Esophagus mucosa (tissue), 1 donor: ENCODE measurements around the gene PITPNM1. TPM values are rescaled to one million over a fixed set of nuclear protein-coding genes. Genes with fewer than 3 reads are reported as not detected.
"Not testable (repeated sequence)": the region's sequence is repeated elsewhere in the genome, so short reads cannot be mapped to it uniquely, and the experiment has no call there.

Experiments used
- ATAC-seq: fragments of 200-7000 bp; cut with Tn5 transposase; one replicate; pipeline ENCODE4 v1.9.1; 2020
- total RNA-seq: library from RNA; stranded (reverse); gene quantifications from one replicate; pipeline ENCODE4 v1.2.4, GENCODE V29; 2023
- donor health status: DM: yes; HTN: yes; CAD: no.

The PITPNM1 gene
- 36.5 TPM for total RNA-seq

GRCh38 chr11:67504950-67505581 lies at the start of gene PITPNM1:
Gene PITPNM1, minus strand, starts transcription at chr11:67505363. Its CDS starts 1,183 bp downstream, at chr11:67504180.
- peak; percentile 41 for ATAC-seq

GRCh38 chr11:67551697-67552096 lies 46.5 kb upstream of the PITPNM1 start:
- not testable (repeated sequence) for ATAC-seq

- no peak for ATAC-seq
Measured at GRCh38 chr11:67551127-67551526, 46.0 kb upstream of the PITPNM1 start.

GRCh38 chr11:67548555-67549110 lies 43.5 kb upstream of the PITPNM1 start:
- no peak for ATAC-seq

GRCh38 chr11:67548112-67548511 lies 42.9 kb upstream of the PITPNM1 start:
- ATAC-seq = not testable (repeated sequence)

- peak; percentile 22 for ATAC-seq
Measured at GRCh38 chr11:67545280-67545679, 40.1 kb upstream of the PITPNM1 start.

GRCh38 chr11:67544616-67545242 lies 39.6 kb upstream of the PITPNM1 start:
- peak; percentile 35 for ATAC-seq

- no peak for ATAC-seq
Measured at GRCh38 chr11:67543585-67543984, 38.4 kb upstream of the PITPNM1 start.

GRCh38 chr11:67542971-67543370 lies 37.8 kb upstream of the PITPNM1 start:
- ATAC-seq = no peak

GRCh38 chr11:67542169-67542568 lies 37.0 kb upstream of the PITPNM1 start:
- ATAC-seq = no peak

GRCh38 chr11:67541198-67541597 lies 36.0 kb upstream of the PITPNM1 start:
- no peak for ATAC-seq

GRCh38 chr11:67539550-67539949 lies 34.4 kb upstream of the PITPNM1 start:
- ATAC-seq = no peak

- ATAC-seq = no peak
Measured at GRCh38 chr11:67538823-67539505, 33.8 kb upstream of the PITPNM1 start.

- ATAC-seq = no peak
Measured at GRCh38 chr11:67538306-67538705, 33.1 kb upstream of the PITPNM1 start.

GRCh38 chr11:67535561-67535960 lies 30.4 kb upstream of the PITPNM1 start:
- no peak for ATAC-seq

GRCh38 chr11:67534070-67534679 lies 29.0 kb upstream of the PITPNM1 start:
- ATAC-seq = no peak

GRCh38 chr11:67532889-67533288 lies 27.7 kb upstream of the PITPNM1 start:
- no peak for ATAC-seq

- ATAC-seq = no peak
Measured at GRCh38 chr11:67530282-67530592, 25.1 kb upstream of the PITPNM1 start.

- ATAC-seq = no peak
Measured at GRCh38 chr11:67528376-67528775, 23.2 kb upstream of the PITPNM1 start.

- no peak for ATAC-seq
Measured at GRCh38 chr11:67525275-67525976, 20.3 kb upstream of the PITPNM1 start.

GRCh38 chr11:67524480-67524808 lies 19.3 kb upstream of the PITPNM1 start:
- no peak for ATAC-seq

- ATAC-seq = peak; percentile 26
Measured at GRCh38 chr11:67523556-67524479, 18.7 kb upstream of the PITPNM1 start.
